ENCODE results near the gene ITGB5. TPM values are rescaled to one million over a fixed set of nuclear protein-coding genes. Genes with fewer than 3 reads are reported as not detected.

Gene ITGB5
- total RNA-seq, 2 experiments from 2014 or later: 0.47 to 0.85 TPM

GRCh38 chr3:124722589-124722988, 164.6 kb downstream of the ITGB5 start:
- peaks cover 17 to 41% of the 10 kb centered on the region in 2 experiments for H3K27me3 ChIP-seq (ENCODE audit: control insufficient read depth in 1 of 2, insufficient read depth in 2 of 2, low read length in 2 of 2)
- intact Hi-C loops (cut with DNase I, micrococcal nuclease): loop anchor here in 1 of 2 experiments (10.0 kb wide), 1 partner anchor 1752 kb away; the partner anchor contains the start of gene ZXDC
- H3K27me3 Mint-ChIP-seq: peaks cover 71% of the 10 kb centered on the region
- H3K27ac Mint-ChIP-seq: no peak overlapping the region
- no peaks in the 10 kb centered on the region for H3K9me3 Mint-ChIP-seq
- no peaks in the 10 kb centered on the region for H3K36me3 Mint-ChIP-seq (ENCODE audit: low read depth)
- H3K4me1 Mint-ChIP-seq (ENCODE audit: low read depth): no peaks in the 10 kb centered on the region
- DNase-seq (no peak), ATAC-seq (ENCODE audit: poor library complexity) (no peak)
- ChIA-PET CTCF (interaction anchor here (1.4 kb wide), 1 partner anchor 39 kb away, joined by 4 read pairs; no protein-coding TSS in a partner anchor), POLR2A (no interaction called here)
- H3K4me3 ChIP-seq (ENCODE audit: low read length): no peak overlapping the region
- no peak overlapping the region for H3K27ac ChIP-seq (ENCODE audit: low read depth in 1 of 2, low read length in 2 of 2)
- no peaks in the 10 kb centered on the region for H3K4me1 ChIP-seq (ENCODE audit: insufficient read depth, low read length)
- TF ChIP-seq CTCF (IDR thresholded peaks at IDR 0.05): no peak
- no peaks in the 10 kb centered on the region for H3K36me3 ChIP-seq (ENCODE audit: insufficient read depth, low read length)
- H3K4me3 Mint-ChIP-seq: no peak overlapping the region
- H3K9me3 ChIP-seq (ENCODE audit: control insufficient read depth in 1 of 2, insufficient read depth in 1 of 2, low read length in 2 of 2): no peaks in the 10 kb centered on the region

- intact Hi-C loops (cut with DNase I, micrococcal nuclease): no loop called here
Measured at GRCh38 chr3:124714223-124714853, 172.8 kb downstream of the ITGB5 start.

More at GRCh38 chr3:124714223-124714853, 172.8 kb downstream of the ITGB5 start:
- H3K4me1 Mint-ChIP-seq (ENCODE audit: low read depth): no peaks in the 10 kb centered on the region
- POLR2A ChIA-PET: no interaction called here
- TF ChIP-seq CTCF (IDR thresholded peaks at IDR 0.05): no peak
- DNase-seq (no peak), ATAC-seq (ENCODE audit: poor library complexity) (no peak)
- Histone ChIP-seq H3K4me1 (ENCODE audit: insufficient read depth, low read length) (no peaks in the 10 kb centered on the region), H3K9me3 (ENCODE audit: control insufficient read depth in 1 of 2, insufficient read depth in 1 of 2, low read length in 2 of 2) (no peaks in the 10 kb centered on the region), H3K27ac (ENCODE audit: low read depth in 1 of 2, low read length in 2 of 2) (no peak overlapping the region), H3K4me3 (ENCODE audit: low read length) (no peak overlapping the region), H3K27me3 (ENCODE audit: control insufficient read depth in 1 of 2, insufficient read depth in 2 of 2, low read length in 2 of 2) (peaks cover 0 to 6% of the 10 kb centered on the region in 2 experiments), H3K36me3 (ENCODE audit: insufficient read depth, low read length) (no peaks in the 10 kb centered on the region)
- peaks cover 42% of the 10 kb centered on the region for H3K27me3 Mint-ChIP-seq
- H3K9me3 Mint-ChIP-seq: no peaks in the 10 kb centered on the region
- H3K27ac Mint-ChIP-seq: no peak overlapping the region
- no peaks in the 10 kb centered on the region for H3K36me3 Mint-ChIP-seq (ENCODE audit: low read depth)
- H3K4me3 Mint-ChIP-seq: no peak overlapping the region
- CTCF ChIA-PET: no interaction called here

Small RNA genes lying within 50 kb of the gene (microRNA-seq; reads per million reads assigned to microRNA genes)
- not detected for gene MIR544B (ENCODE audit: borderline microRNAs expressed, borderline replicate concordance)

Other genes with a start within 250 kb of the ITGB5 start
- gene UMPS, start 156.9 kb downstream of the ITGB5 start, total RNA-seq: 10 to 100 TPM; 19.5 to 19.7 TPM
- gene MUC13, start 47.4 kb upstream of the ITGB5 start, total RNA-seq: under 1 TPM in 1 of 2 experiments, not detected in 1; 0.47 TPM
- 10 to 100 TPM; 31.2 to 32.6 TPM for gene HEG1, start 168.6 kb upstream of the ITGB5 start, total RNA-seq

Data from CD4-positive, alpha-beta T cell (primary cell).